Measurements from ENCODE around the gene BCAS4.
A peak's percentile ranks its signal among the peaks of the same experiment; 100 is the strongest.

The BCAS4 gene

DNA sequence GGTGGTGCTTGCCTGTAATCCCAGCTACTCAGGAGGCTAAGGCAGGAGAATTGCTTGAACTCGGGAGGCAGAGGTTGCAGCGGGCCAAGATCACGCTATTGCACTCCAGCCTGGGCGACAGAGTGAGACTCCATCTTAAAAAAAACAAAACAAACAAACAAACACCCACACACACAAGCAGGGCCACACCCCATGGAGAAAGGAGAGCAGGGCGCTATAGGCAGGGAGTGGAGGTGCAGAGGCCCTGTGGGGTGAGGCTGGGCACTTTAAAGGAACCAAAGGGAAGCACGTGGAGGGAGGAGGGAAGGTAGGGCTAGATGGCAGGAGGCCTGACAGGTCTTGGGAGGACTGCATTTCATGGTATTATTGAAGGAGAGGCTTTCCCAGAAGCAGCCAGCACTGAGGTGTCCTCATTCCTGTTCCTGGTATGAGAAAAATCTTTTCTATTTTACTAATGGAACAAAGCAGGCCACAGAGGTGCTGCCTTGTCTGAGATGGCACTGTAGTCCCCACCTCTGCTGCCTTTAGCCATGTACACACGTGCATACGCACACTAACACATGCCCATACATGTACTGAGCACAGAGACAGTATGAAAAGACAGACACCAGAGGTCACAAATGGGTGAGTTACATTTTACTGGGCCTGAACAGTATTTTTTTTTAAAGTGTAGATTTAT is 44.0 kb downstream of the BCAS4 start:
- no peaks in the 10 kb centered on the region for H3K9me3 ChIP-seq (ENCODE audit: insufficient read depth, low read length)
- no peak overlapping the region for H3K9ac ChIP-seq (ENCODE audit: low read length)
- H3K27me3 ChIP-seq (ENCODE audit: low read depth, low read length), result no peaks in the 10 kb centered on the region
- H4K20me1 ChIP-seq (ENCODE audit: insufficient read depth, low read length), result no peaks in the 10 kb centered on the region
- no peak overlapping the region for H3K4me2 ChIP-seq (ENCODE audit: low read length)
- H2AFZ ChIP-seq (ENCODE audit: low read depth, low read length), result no peak overlapping the region
- H3K4me1 ChIP-seq (ENCODE audit: low read length), result peaks cover 9% of the 10 kb centered on the region
- no peak overlapping the region for H3K4me3 ChIP-seq (ENCODE audit: low read length)
- TF ChIP-seq, protein P1, sequence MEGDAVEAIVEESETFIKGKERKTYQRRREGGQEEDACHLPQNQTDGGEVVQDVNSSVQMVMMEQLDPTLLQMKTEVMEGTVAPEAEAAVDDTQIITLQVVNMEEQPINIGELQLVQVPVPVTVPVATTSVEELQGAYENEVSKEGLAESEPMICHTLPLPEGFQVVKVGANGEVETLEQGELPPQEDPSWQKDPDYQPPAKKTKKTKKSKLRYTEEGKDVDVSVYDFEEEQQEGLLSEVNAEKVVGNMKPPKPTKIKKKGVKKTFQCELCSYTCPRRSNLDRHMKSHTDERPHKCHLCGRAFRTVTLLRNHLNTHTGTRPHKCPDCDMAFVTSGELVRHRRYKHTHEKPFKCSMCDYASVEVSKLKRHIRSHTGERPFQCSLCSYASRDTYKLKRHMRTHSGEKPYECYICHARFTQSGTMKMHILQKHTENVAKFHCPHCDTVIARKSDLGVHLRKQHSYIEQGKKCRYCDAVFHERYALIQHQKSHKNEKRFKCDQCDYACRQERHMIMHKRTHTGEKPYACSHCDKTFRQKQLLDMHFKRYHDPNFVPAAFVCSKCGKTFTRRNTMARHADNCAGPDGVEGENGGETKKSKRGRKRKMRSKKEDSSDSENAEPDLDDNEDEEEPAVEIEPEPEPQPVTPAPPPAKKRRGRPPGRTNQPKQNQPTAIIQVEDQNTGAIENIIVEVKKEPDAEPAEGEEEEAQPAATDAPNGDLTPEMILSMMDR (IDR thresholded peaks at IDR 0.05; ENCODE audit: low read depth, low read length), result no peak
- no peak for TF ChIP-seq EZH2phosphoT487 (IDR thresholded peaks at IDR 0.05; ENCODE audit: low read depth)
- H3K36me3 ChIP-seq (replicated peaks; ENCODE audit: low read depth, low read length), result no peaks in the 10 kb centered on the region
- no peak overlapping the region for H3K27ac ChIP-seq (ENCODE audit: low read length)
- H3K79me2 ChIP-seq (ENCODE audit: low read length), result no peaks in the 10 kb centered on the region

DNA sequence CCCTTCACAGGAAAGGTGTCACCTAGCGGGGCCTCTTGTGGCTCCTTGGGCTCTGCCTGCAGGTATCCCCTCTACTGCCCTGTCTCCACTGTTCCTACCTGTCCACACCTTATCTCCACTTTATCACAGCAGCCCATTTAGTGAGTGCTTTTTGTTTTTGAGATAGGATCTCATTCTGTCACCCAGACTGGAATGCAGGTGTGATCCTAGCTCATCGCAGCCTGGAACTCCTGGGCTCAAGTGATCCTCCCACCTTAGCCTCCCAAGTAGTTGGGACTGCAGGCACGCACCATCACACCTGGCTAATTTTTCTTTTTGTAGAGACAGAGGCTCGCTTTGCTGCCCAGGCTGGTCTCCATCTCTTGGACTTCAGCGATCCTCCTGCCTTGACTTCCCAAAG is 48.0 kb downstream of the BCAS4 start:
- H3K79me2 ChIP-seq (ENCODE audit: low read length), result no peaks in the 10 kb centered on the region
- no peaks in the 10 kb centered on the region for H3K36me3 ChIP-seq (replicated peaks; ENCODE audit: low read depth, low read length)
- peaks cover 32% of the 10 kb centered on the region for H3K4me1 ChIP-seq (ENCODE audit: low read length)
- H3K9me3 ChIP-seq (ENCODE audit: insufficient read depth, low read length), result no peaks in the 10 kb centered on the region
- no peak overlapping the region for H3K9ac ChIP-seq (ENCODE audit: low read length)
- no peak overlapping the region for H3K4me2 ChIP-seq (ENCODE audit: low read length)
- H3K27me3 ChIP-seq (ENCODE audit: low read depth, low read length), result no peaks in the 10 kb centered on the region
- no peak overlapping the region for H2AFZ ChIP-seq (ENCODE audit: low read depth, low read length)
- H4K20me1 ChIP-seq (ENCODE audit: insufficient read depth, low read length), result no peaks in the 10 kb centered on the region
- TF ChIP-seq, protein P1 (IDR thresholded peaks at IDR 0.05; ENCODE audit: low read depth, low read length), result no peak
- TF ChIP-seq EZH2phosphoT487 (IDR thresholded peaks at IDR 0.05; ENCODE audit: low read depth), result no peak
- no peak overlapping the region for H3K27ac ChIP-seq (ENCODE audit: low read length)
- H3K4me3 ChIP-seq (ENCODE audit: low read length), result no peak overlapping the region

DNA sequence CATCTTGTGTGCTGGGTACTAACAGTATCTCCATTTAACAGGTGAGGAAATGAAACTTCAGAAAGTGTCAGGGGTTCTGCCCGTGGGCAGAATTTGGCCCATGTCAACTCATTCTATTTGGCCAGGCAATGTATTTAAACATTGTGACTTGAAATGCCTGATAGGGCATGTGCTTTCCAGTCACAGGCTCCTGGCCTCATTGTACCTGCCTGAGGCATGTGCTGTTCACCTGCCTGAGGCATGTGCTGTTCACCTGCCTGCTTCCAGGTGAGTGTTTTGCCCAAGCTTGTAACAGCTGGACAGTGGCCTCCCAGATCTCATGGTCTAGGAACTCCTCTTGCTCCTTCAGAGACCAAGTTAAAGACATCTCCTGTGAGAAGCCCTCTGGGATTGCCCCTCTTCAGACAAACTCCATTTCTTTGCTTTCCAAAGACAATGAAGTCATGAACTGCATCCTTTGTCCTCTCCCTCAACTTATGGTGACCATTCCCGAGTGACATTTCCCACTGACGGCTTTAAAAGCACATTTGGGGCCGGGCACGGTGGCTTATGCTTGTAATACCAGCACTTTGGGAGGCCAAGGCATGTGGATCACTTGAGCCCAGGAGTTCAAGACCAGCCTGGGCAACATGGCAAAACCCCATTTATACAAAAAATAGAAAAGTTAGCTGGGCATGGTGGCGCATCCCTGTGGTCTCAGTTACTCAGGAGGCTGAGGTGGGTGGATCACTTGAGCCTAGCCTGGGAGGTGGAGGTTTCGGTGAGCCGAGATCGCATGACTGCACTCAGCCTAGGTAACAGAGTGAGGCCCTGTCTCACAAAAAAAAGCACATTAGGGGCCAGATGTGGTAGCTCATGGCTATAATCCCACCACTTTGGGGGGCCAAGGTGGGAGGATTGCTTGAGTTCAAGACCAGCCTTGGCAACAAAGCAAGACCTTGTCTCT is 48.7 kb downstream of the BCAS4 start:
- Histone ChIP-seq H3K4me2 (ENCODE audit: low read length) (peak overlapping the region; percentile 72; the same call in 1 of the 2 replicates), H3K9me3 (ENCODE audit: insufficient read depth, low read length) (no peaks in the 10 kb centered on the region), H3K27ac (ENCODE audit: low read length) (peak overlapping the region; percentile 18; the same call in 1 of the 2 replicates), H3K79me2 (ENCODE audit: low read length) (no peaks in the 10 kb centered on the region), H3K4me1 (ENCODE audit: low read length) (peaks cover 40% of the 10 kb centered on the region), H3K9ac (ENCODE audit: low read length) (no peak overlapping the region), H3K36me3 (replicated peaks; ENCODE audit: low read depth, low read length) (no peaks in the 10 kb centered on the region), H3K27me3 (ENCODE audit: low read depth, low read length) (no peaks in the 10 kb centered on the region), H2AFZ (ENCODE audit: low read depth, low read length) (no peak overlapping the region), H4K20me1 (ENCODE audit: insufficient read depth, low read length) (no peaks in the 10 kb centered on the region), H3K4me3 (ENCODE audit: low read length) (no peak overlapping the region)
- TF ChIP-seq, protein P1 (IDR thresholded peaks at IDR 0.05; ENCODE audit: low read depth, low read length), result no peak
- TF ChIP-seq EZH2phosphoT487 (IDR thresholded peaks at IDR 0.05; ENCODE audit: low read depth), result no peak

Measured in OCI-LY3 (cell line).